Thyroid gland (tissue), 4 donors: ENCODE results near the gene SGIP1. TPM values are rescaled to one million over a fixed set of nuclear protein-coding genes. Genes with fewer than 3 reads are reported as not detected.

Source experiments
- DNase-seq, 2 donors: peaks; one replicate each; pipeline ENCODE4 v3.0.0-alpha.2; 2019
- H3K27ac ChIP-seq, 3 donors: fragments of 200-600 bp; sonication (generic); 1 replicate in 2 of 3; 2 replicates in 1 of 3; pipeline ENCODE4 v1.5.1; 2016 to 2019; ENCODE audit warnings: mild to moderate bottlenecking in 1 of 3, moderate library complexity in 1 of 3
- H3K27me3 ChIP-seq: fragments of 200-600 bp; sonication (generic); one replicate; pipeline ENCODE4 v1.5.1; 2019
- H3K36me3 ChIP-seq, 2 donors: fragments of 200-600 bp; sonication (generic); one replicate each; pipeline ENCODE4 v1.5.1; 2016 to 2019
- H3K4me1 ChIP-seq, 2 donors: fragments of 200-600 bp; sonication (generic); one replicate each; pipeline ENCODE4 v1.5.1; 2017 to 2019
- H3K4me3 ChIP-seq, 3 donors: fragments of 200-600 bp; sonication (generic); replicated peaks in 1 of 3; 1 replicate in 2 of 3; 2 replicates in 1 of 3; pipeline ENCODE4 v1.5.1; 2016; ENCODE audit warnings: mild to moderate bottlenecking in 1 of 3
- H3K9me3 ChIP-seq: fragments of 200-600 bp; sonication (generic); one replicate; pipeline ENCODE4 v1.5.1; 2017
- POLR2A ChIP-seq, 2 donors: fragments of 450-650 bp; IDR thresholded peaks; one replicate each; pipeline ENCODE4 v1.6.1; 2017; ENCODE audit warnings: antibody characterized with exemption in 2 of 2, mild to moderate bottlenecking in 2 of 2, moderate library complexity in 1 of 2
- WGBS, 2 donors: methylation state at CpG; one replicate each; pipeline ENCODE4 v1.1.5; 2017; 5-methylcytosine and 5-hydroxymethylcytosine counted together
- intact Hi-C: fragments of 100-400 bp; cut with DNase I; formaldehyde crosslinking; loops from one replicate; pipeline ENCODE4 v1.15.1; 2023
- total RNA-seq, 4 donors: library from RNA; depleted of rRNA; stranded (reverse); fragments of >200 nt; gene quantifications; one replicate each; pipeline ENCODE4 v1.2.3, GENCODE V29; 2016
- TF ChIP-seq, protein P1 (sequence below), 6 experiments: fragments of 200-600 bp in 3 of 6; fragments of 450-650 bp in 3 of 6; sonication (generic) in 3 of 6; IDR thresholded peaks; one replicate each; pipeline ENCODE4 v1.5.1; 2016 to 2019; ENCODE audit warnings: antibody characterized with exemption in 6 of 6, mild to moderate bottlenecking in 2 of 6, inconsistent platforms in 1 of 6, moderate library complexity in 1 of 6

SGIP1 gene
- total RNA-seq, 4 donors from 2014 or later, result 18.7 to 25.6 (median 22.4) TPM

DNA sequence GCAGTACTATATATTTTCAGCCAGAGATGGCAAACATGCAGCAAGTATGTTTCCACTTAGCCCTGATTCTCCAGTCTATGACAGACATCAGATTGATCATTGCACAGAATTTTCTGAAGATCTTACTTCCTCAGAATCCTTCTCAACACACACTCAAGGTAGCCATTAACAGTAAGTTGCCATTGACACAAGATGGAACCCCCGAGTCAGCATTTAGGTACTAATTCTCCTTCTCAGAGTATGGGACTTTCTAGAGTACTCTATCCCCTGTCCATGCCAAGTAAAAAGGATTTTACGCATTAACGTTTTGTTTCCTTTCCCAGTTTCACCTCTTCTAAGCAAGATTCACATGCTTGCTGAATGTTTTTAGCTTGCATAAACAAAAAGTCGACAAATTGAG is 63.5 kb downstream of the SGIP1 start:
- no peaks in the 10 kb centered on the region for H3K4me1 ChIP-seq
- WGBS, 2 donors, result 93 to 96% methylated on average over 4 of the region's 4 CpGs
- H3K27ac ChIP-seq, result no peak overlapping the region
- no peaks in the 10 kb centered on the region for H3K9me3 ChIP-seq
- TF ChIP-seq POLR2A (IDR thresholded peaks at IDR 0.05), result no peak
- TF ChIP-seq, protein P1, sequence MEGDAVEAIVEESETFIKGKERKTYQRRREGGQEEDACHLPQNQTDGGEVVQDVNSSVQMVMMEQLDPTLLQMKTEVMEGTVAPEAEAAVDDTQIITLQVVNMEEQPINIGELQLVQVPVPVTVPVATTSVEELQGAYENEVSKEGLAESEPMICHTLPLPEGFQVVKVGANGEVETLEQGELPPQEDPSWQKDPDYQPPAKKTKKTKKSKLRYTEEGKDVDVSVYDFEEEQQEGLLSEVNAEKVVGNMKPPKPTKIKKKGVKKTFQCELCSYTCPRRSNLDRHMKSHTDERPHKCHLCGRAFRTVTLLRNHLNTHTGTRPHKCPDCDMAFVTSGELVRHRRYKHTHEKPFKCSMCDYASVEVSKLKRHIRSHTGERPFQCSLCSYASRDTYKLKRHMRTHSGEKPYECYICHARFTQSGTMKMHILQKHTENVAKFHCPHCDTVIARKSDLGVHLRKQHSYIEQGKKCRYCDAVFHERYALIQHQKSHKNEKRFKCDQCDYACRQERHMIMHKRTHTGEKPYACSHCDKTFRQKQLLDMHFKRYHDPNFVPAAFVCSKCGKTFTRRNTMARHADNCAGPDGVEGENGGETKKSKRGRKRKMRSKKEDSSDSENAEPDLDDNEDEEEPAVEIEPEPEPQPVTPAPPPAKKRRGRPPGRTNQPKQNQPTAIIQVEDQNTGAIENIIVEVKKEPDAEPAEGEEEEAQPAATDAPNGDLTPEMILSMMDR (IDR thresholded peaks at IDR 0.05), result no peak
- no peaks in the 10 kb centered on the region for H3K27me3 ChIP-seq
- DNase-seq, result no peak
- H3K4me3 ChIP-seq, result no peak overlapping the region
- intact Hi-C loops, result no loop called here
- H3K36me3 ChIP-seq, result no peaks in the 10 kb centered on the region

DNA sequence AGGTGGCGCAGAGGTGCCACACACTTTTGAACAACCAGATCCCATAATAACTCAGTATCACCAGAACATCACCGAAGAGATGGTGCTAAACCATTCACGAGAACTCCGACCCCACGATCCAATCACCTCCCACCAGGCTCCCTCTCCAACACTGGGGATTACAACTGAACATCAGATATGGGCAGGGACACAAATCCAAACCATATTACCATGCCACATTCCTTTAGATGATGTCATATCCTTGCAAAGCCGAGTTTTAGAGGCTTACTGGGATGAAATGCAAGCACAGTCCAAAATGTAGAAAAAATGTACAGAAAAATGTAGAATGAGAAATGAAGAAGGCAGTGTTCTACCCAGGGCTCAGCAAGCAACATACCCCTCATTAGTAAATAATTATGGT is 64.7 kb downstream of the SGIP1 start:
- no peak overlapping the region for H3K27ac ChIP-seq
- H3K9me3 ChIP-seq, result no peaks in the 10 kb centered on the region
- no peak overlapping the region for H3K4me3 ChIP-seq
- H3K4me1 ChIP-seq, result no peaks in the 10 kb centered on the region
- no peak for DNase-seq
- 87% methylated on average over 6 of the region's 6 CpGs for WGBS, 2 donors
- H3K36me3 ChIP-seq, result no peaks in the 10 kb centered on the region
- TF ChIP-seq, protein P1 (IDR thresholded peaks at IDR 0.05), result no peak
- no peak for TF ChIP-seq POLR2A (IDR thresholded peaks at IDR 0.05)
- intact Hi-C loops, result no loop called here
- no peaks in the 10 kb centered on the region for H3K27me3 ChIP-seq

DNA sequence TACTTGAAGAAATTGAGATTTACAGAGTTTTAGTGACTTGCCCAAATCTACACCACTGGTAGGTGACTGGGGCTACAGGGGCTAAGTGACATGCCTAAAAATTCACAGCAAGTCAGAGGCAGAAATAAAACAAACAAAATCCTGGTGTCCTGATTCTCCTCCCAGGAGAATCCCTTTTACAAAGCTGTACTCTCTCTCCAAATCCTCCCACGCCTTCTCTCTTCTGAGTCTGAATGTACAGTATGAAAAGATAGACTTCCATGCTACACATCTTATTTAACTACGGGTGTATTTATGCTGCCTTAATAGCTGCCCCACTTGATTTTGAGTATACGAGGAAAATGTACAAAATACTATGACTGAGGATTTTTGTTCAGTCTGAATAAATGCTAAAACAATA is 65.4 kb downstream of the SGIP1 start:
- no peaks in the 10 kb centered on the region for H3K36me3 ChIP-seq
- H3K4me3 ChIP-seq, result no peak overlapping the region
- no peaks in the 10 kb centered on the region for H3K4me1 ChIP-seq
- TF ChIP-seq, protein P1 (IDR thresholded peaks at IDR 0.05), result no peak
- no peak for TF ChIP-seq POLR2A (IDR thresholded peaks at IDR 0.05)
- no peak for DNase-seq
- no peaks in the 10 kb centered on the region for H3K27me3 ChIP-seq
- 77 to 89% methylated on average over 3 of the region's 3 CpGs for WGBS, 2 donors
- intact Hi-C loops, result no loop called here
- H3K27ac ChIP-seq, result no peak overlapping the region
- no peaks in the 10 kb centered on the region for H3K9me3 ChIP-seq

DNA sequence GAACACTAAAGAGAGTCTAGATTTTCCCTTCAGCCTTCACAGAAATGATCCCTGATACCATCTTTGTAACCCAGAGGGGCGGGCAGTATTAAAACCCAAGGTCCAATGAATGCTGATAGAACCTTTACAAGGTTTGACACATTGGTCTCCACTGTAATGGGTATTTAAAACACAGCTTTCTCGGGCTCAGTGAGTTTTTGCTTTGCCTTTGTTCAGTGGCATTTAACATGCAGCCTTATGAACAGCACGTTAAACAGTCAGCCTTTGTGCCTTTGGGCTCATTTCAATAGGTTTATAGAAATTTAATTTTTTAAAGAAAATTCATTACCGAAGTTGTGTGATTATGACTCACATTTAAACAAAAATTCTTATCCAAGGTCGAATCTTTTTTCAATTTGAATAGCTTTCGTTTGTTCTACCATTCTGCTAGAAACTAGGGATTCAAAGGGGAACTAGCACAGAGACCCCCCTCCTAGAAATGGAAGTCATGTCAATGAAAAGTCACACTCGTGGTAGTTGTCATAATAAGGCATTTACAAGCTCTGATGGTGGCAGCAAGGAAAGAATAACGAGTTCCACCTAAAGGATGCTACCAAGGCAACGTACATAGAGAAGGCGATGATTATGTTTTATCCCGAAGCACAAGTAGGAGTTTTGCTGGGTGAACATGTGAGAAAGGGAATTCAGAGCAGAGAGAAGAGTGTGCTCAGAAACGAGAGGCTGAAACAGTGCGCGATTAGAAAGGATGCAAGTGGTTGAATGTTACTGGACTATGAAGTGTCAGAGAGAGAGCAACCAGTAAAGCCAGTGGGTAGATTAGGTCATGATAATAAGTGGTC is 66.2 kb downstream of the SGIP1 start:
- Histone ChIP-seq H3K27ac (no peak overlapping the region), H3K4me3 (no peak overlapping the region), H3K4me1 (no peaks in the 10 kb centered on the region), H3K9me3 (no peaks in the 10 kb centered on the region), H3K27me3 (no peaks in the 10 kb centered on the region), H3K36me3 (no peaks in the 10 kb centered on the region)
- intact Hi-C loops, result no loop called here
- TF ChIP-seq, protein P1 (IDR thresholded peaks at IDR 0.05), result no peak
- TF ChIP-seq POLR2A (IDR thresholded peaks at IDR 0.05), result no peak
- DNase-seq, result no peak
- 84 to 92% methylated on average over 14 of the region's 14 CpGs for WGBS, 2 donors

DNA sequence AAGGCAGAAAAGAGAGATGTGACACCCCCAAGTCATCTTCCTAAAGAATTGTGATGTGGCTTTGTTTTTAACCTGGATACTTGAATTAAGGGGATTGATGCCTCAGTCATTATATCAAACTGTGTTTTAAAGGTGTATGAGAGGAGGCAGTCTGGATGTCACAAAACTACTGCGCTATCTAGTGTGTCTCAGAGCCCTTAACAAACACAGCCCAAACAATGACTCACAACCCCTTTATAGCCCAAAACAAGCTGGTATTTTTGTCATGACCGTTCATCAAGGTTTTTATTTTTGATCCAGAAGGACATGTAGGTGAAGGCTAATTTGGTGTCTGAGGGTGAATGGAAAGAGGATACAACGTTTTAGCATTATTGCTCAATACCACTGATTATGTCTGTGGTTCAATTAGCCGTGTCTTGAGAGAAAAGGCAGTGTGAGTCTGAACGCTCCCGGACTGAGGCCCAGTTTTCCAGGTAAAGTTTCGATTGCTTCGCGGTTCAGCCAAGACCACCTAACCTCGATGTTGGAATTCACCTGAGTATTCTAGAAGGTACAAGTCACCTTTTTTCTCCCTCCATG is 71.6 kb downstream of the SGIP1 start:
- Histone ChIP-seq H3K4me1 (no peaks in the 10 kb centered on the region), H3K4me3 (no peak overlapping the region), H3K27ac (no peak overlapping the region), H3K27me3 (no peaks in the 10 kb centered on the region), H3K9me3 (no peaks in the 10 kb centered on the region), H3K36me3 (no peaks in the 10 kb centered on the region)
- intact Hi-C loops, result no loop called here
- TF ChIP-seq, protein P1 (IDR thresholded peaks at IDR 0.05), result no peak
- TF ChIP-seq POLR2A (IDR thresholded peaks at IDR 0.05), result no peak
- 90 to 92% methylated on average over 10 of the region's 10 CpGs for WGBS, 2 donors
- no peak for DNase-seq
